DMS53 treated with DMSO at 0.1 percent for 48 hours (cell line): ENCODE results near the gene BIN1.

Experiments
- DNase-seq: peaks from one replicate; lab custom pipeline; 2025; ENCODE audit not compliant: unreplicated experiment; lab: John Stamatoyannopoulos, UW

Gene BIN1

GRCh38 chr2:127091148-127091547 is 15.8 kb downstream of the BIN1 start:
- DNase-seq: no peak

DNA sequence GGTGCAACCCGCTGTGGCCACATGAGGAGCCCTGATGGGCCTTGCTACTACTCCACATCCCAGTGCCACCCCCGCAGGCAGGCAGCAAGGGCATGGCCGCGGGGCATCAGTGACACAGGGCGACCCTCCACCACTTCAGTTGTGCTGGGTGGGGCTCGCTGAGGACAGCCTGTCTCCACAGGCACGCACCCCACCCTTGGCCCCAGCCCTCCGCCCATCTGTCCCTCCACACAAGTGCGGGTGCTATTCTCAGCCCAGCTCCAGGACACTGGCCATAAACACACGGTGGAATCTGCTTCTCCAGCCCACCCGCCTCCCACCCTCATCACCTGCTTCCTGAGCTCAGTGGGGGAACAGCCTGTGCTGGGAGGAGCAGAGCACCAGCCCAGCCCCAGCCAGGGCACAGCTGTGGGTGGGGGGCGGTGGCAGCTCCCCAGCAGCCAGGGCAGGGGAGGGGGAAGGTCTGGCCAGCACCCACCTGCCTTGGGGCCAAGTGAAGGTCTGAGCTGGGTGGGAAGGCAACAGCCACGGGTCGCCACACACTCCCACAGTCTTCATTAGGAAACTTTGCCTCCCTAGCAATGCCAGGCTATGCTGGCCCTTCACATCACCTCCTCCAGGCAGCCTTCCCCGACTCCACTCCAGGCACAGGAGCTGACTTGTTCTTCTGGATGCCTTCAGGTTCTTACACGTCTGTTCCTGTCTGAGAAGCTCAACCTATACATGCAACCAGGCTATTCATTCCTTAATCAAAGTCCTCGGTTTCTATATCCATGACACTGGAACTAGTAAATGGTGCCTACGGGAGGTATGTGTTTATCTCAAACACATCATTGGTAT is 16.5 kb downstream of the BIN1 start:
- no peak for DNase-seq

DNA sequence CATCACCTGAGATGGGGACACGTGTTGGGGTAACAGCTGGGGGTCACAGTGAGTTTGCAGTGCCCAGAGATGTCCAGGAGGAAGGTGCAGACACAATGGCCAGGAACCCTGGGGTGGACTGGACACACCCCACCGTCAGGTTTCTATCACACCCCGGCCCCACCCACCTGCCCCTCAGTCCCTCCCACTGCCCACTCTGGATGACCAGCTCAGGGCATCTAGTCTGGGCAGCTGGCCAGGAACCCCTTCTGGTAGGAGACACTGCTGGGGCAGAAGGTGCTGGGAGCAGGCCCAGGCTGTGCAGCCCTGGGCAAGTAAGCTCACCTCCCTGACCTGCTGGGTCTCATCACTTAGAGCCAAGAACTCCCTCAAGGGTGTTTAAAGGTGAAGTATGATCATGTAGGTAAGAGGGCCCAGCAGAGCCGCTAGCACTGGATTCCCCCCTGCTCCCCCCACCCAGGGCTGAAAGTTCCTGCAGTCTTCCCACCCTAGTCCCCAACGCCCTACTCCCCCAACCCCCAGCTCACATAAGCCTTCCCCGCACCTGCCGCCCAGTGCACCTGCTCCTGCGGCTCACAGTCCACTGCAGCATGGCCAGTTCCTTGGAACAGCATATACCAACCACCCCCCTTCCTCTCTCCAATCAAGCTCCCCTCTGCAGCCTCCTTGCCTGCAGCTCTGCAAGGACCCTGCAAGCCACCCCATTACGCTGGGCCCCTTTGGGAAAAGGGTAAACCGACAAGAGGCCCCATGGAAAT is 17.3 kb downstream of the BIN1 start:
- DNase-seq: peak; percentile 9

DNA sequence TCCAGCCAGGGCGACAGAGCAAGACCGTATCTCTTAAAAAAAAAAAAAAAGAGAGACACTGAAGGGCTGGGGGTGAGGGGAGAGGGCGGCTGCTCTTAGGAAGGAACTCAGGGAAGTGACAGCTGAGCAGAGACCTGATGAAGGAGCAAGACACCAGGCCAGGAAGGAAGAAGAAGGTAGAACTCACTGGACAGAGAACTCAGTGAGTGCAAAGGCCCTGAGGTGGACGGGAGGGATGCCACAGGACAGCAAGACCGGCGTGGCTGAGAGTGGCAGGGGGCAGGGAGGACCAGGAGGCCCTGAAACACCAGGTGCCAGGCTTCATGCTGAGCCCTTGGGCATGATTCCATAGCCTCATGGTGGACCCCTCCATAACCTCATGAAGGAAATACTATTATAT is 18.2 kb downstream of the BIN1 start:
- DNase-seq: no peak

DNA sequence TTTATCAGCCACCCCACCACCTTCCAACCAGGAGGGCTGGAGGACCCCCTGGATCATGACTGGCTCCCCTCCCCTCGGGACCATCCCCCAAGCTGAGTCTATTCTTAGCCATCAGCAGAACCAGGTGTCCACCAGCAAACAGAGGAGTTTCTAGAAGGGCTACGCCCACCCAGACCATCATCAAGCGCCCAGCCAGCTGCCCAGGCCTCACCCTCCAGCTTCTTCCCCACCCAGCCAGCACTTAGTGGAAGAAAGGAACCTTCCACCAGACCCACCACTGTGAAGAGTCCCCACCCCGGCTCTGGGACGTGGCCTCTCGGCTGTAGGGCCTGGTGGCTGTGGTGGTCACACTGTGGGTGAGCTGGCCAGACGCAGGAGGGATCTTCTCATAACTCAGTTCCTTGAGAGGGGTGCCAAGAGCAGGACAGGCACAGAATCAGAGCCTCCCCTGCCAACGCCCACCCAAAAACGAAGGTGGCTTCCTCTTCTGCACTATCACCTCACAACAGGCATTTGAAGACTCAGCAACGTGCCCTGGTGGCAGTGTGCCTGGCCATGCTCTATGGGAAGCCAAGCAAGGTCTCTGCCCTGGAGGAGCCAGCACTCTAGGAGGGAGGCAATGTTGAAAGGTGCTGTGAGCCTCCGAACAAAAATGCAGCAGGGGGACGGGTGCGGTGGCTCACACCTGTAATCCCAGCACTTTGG is 19.0 kb downstream of the BIN1 start:
- no peak for DNase-seq

DNA sequence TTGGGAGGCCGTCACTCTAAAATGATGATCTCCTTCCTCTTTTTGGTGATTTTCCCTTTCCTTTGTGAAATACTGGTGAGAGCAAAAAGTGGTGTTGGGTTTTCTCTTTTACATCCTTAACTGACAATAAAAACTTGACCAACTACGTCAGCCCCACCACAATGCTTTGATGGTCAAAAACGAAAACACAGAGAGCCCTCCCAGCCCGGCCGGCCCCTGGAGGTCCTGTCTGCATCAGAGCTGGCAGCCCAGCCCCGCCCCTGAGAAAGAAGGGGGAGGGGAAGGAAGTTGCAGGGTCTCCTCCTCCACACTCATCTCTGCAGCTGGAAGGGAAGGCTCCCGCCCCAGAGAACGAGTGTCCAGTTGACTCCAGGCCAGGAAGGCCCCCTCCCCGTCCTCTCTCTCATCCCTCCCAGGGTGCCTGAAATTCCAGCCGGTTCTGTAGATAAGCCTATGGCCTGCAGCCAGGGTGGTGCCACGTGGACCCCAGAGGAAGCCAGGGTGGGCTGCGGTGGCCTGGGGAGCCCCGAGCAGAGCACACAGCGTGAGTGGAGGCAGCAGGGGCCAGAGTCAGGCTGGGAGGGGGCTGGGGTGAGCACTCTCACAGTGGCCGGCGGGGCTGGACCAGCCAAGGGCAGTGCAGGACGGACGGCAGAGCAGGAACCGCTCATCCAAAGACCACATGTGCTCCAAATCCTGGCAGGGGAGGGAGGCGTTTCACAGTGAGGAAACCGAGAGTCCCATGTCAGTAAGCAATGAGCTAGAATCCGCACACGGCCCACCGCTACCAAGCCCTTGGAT is 19.8 kb downstream of the BIN1 start:
- no peak for DNase-seq

DNA sequence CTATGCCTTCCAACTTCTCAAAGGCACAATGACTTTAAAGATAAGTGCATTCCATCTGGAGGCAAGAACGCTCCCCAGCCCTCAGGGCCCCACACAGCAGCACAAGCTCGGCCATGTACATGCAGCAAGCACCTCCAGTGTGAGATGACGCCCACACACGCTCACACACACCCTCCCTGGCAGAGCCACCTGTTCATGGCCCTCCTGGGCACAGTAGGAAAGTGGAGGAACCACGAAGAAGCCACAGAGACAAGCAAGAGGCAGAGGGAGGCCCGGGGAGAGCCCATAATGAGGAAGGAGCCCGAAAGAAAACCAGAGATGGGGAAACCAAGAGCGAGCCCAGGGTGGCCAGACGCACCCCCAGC is 21.7 kb downstream of the BIN1 start:
- no peak for DNase-seq

DNA sequence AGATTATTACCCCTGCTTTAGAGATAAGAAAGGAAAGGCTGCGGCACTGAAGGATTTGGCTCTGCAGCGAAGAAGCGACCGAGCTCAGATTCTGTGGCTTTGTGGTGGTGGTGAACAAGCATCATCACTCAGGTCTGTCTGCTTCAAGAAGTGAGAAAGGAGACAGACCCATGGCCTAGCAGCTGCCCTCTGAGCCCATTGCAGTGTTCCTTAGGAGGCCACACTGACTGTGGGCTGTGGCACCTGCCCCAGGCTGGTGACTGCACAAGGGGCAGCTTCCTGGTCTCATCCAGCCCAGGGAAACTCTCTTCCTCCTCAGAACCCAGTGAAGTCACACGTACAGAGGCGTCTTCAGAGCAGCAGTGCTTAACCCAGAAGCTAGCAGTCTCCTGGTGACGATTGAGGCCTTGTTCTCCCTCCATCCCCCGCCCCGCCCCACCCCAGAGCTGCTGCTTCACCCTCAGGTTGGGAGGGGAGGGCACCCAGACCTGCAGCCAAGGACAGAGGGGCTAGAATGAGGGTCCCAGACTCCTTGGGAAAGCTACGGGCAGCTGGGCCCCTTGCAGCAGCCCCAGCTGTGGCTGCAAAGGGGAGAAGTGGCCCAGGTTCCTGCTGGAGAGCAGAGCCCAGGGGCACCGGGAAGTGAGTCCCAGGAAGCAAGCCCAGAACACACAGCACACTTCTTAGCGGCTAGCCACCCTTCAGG is 22.2 kb downstream of the BIN1 start:
- DNase-seq: no peak

DNA sequence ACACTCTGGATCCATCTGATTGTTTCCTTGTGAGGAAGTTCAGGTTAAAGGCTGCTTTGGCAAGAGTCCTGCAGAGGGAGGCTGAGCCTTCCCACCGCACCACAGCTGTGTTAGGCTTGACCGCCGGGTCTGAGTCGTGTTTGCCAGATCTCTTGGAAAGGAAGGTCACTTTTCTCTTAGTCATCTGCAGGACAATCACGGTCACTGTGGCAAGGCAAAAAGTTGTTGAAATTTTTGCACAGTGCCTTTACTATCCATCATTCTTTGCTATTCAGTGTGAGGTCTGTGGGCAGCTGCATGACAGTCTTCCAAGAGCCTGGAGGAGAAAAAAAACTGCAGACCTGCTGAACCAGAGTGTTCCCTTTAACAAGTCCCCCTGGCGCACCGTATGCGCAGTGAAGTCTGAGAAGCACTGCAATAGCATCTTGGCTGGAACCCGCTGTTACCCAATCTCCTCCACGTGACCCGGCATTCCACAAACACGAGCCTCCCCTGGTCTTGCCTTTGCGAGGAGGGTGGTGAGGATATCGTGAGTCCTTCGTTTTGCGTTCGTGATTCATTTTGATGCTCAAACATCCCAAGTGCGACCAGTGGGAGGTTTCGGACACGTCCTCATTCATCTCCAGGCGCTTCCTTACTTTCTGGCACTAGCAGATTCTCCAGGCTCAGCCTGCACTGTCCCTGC is 23.0 kb downstream of the BIN1 start:
- DNase-seq: no peak

GRCh38 chr2:127082974-127083373 is 24.0 kb downstream of the BIN1 start:
- no peak for DNase-seq

DNA sequence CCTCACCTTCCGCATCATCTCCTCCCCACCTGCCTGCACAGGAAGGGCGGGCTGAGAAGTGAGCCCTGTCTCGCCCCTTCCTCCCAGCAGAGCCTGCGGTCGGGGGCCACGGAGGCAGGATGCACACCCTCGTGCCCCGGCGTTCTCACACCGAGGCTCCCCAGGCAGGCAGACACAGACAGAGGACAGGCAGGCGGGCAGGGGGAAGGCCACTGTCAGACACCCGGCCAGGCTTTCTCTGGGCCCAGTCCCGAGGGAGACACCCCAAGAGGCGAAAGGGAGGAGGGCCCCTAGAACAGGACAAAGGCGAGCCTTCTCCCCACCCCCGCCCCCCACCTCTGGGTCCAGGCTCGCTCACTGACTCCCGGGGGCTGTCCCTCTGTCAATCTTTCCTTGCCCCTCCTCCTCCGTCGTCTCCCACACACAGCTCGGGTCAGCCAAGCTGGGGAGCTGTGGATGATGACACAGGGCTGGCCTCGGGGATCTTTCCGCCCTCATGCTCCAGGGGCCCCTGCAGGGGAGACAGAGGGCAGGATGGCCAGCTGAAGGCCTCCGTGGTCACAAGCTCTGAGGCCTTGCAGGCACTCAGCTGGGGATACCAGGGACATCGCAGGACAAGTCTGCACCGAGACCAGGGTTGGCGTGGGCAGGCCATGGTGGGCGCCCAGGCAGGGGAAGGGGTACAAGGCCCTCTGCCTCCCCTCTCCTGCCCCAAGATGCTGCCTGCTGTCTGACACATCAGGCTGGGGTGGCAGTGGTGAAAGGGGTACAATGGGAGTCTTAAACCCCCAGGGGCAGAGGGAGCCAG is 24.9 kb downstream of the BIN1 start:
- DNase-seq: no peak

DNA sequence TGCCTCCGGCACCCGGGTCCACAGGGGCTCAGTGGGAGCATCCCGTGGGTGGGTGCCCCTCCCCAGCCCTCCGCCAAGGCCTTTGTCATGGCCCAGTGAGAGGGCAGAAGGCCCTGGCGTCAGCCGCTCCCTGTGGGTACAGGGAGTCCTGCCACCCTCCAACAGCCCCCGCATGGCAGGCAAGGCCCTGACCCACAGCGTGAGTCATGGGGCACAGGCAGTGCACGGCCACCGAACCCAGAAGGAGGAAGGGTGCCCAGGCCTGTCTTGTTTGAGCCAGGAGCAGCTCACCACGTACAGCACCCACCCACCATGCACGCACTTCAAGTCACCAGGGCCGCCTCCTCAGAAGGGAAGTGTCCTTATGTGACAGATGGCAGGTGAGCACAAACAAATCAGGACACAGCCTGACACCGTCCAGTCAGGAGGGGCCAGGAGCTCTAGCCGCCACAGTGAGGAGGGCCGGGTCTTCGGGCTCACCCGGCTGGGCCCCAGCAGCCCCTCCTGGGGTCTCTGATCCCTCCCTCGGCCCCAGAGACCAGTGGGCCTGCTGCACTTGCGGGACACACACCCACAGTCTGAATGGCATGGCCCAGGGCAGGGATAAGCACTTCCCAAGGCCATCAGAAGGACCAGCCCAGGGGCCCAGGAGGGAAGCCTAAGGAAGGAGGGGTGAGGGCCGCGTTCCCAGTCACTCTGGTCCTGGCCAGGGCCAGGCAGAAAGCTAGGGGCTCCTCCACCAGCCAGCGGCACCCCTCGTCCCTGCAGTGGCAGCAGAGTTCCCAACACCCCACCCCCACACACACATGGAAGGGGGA is 25.8 kb downstream of the BIN1 start:
- DNase-seq: no peak

GRCh38 chr2:127080226-127080937 is 26.6 kb downstream of the BIN1 start:
- no peak for DNase-seq

DNA sequence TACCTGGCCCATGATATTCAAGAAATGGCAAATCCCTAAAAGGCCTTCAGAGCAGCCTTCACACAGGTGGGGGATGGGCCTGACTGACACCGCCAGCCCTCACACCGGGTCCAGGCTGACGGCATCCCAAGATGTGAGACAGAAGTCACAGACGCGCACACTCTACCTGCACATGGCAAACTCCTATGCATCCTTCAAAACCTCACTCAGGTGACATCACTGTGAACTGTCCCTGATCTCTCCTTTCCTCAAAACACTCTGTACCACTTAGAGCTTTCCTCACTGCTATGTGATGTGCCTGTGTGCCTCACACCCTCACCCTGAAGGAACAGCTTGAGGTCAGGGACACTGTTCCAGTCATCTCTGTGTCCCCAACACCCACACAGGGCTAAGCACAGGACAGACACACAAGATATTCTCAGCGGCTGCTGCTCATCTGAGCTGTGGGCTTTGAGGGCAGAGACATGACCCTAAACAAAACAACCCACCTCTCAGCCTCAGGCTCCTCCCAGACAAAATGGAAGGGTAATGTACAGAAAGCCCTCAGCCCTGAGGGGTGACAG is 27.5 kb downstream of the BIN1 start:
- no peak for DNase-seq

GRCh38 chr2:127078666-127079270 is 28.2 kb downstream of the BIN1 start:
- DNase-seq: no peak

DNA sequence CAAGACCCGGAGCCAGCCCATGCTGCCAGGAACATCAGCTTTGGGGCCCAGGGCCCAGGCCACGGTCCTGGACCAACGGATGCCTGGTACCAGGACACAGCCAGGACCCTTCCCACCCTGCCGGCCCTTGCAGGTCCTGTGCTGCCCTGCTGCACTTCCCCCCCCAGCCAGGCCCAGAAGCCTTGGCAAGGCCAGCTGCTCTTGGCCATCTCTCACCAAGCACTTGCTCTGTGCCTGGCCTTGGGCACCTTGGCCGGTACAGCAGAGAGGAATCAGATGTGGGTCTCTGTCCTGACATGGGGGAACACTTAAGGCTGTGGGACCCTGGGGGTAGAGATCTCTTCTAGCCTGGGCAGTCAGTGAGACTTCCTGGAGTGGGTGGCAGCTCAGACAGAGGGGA is 28.9 kb downstream of the BIN1 start:
- DNase-seq: no peak

DNA sequence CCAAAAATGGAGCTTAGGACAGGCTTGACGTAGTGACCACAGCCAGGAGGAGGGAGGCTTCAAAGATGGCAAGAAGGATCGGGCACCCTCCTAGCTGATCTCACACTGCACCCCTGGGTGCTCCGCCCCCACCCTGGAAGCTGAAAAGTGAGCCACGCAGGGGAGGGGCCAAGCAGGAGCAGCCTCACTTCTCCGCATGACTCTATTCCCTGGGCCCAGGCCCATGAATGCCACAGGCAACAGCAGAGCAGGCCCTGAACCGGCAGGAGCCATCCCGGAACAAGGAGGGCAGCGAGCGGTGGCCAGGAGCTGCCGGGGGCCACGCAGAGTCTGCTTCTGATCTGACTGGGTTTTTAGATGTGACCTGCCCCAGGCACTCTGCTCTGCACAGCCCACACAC is 30.0 kb downstream of the BIN1 start:
- no peak for DNase-seq
